ENCODE results near the gene DNAH12.
"Not testable (repeated sequence)": the region's sequence is repeated elsewhere in the genome, so short reads cannot be mapped to it uniquely, and the experiment has no call there.

DNAH12 gene

DNA sequence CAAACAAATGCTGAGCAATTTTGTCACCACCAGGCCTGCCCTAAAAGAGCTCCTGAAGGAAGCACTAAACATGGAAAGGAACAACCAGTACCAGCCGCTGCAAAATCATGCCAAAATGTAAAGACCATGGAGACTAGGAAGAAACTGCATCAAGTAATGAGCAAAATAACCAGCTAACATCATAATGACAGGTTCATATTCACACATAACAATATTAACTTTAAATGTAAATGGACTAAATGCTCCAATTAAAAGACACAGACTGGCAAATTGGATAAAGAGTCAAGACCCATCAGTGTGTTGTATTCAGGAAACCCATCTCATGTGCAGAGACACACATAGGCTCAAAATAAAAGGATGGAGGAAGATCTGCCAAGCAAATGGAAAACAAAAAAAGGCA, 217.6 kb downstream of the DNAH12 start:
- DNase-seq (ENCODE audit: low read depth): not testable (repeated sequence)

DNA sequence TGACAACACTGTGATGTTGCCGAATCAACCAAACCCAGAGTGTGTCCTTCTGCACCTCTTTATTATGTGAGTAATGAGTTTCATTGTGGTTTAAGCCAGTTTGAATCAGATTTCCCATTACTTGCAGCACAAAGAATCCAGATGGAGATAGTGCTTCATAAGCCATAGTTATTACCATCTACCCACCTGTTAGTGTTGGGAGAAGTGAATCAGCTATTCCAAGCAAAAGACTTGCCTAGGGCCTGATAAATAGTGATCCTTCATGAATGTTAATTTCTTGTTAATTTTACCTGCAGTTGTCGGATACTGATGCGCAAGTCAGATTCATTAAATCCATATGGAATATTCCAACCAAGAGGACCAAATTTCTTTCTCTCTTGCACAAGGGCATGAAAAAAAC, 229.9 kb downstream of the DNAH12 start:
- no peak for DNase-seq (ENCODE audit: low read depth)

DNA sequence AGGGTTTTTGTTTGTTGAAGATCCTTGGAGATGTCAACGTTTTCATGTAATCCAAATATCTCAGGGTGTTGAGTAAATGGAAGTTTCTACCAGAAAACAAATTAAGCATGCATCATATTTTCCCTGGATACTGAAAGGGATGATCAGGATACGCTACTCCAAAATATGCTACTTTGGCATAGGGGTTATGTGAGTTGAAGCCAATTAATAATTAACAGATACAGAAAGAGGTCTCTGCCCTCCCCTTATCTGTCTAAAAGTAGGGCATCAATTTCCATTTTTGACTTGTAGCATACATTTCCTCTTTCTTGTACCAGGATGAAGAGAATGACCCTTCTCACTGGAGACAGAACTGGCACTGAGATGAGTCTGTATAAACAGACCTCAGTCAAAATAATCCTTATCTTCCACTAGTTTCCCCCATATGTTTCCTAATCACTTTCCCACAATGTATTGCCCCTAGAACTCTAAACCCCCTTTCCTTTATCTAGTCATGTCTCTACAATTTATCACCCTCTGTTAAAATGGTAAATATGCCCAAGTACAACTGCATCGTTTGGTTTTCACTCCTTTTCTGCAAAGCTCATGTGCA, 234.3 kb downstream of the DNAH12 start:
- no peak for DNase-seq (ENCODE audit: low read depth)

DNA sequence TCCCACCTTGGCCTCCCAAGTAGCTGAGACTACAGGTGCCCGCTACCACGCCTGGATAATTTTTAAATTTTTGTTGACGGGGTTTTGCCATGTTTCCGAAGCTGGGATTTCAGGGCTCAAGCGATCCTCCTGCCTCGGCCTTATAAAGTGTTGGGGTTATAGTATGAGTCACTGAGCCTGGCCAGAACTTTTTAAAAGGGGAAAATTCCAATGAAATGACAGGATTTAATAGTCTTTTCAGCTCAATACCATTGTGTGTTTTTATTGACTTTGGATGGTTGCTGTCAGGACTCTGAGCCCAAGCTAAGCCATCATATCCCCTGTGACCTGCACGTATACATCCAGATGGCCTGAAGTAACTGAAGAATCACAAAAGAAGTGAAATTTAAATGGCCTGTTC, 240.6 kb downstream of the DNAH12 start:
- peak; percentile 24 for DNase-seq (ENCODE audit: low read depth)

DNA sequence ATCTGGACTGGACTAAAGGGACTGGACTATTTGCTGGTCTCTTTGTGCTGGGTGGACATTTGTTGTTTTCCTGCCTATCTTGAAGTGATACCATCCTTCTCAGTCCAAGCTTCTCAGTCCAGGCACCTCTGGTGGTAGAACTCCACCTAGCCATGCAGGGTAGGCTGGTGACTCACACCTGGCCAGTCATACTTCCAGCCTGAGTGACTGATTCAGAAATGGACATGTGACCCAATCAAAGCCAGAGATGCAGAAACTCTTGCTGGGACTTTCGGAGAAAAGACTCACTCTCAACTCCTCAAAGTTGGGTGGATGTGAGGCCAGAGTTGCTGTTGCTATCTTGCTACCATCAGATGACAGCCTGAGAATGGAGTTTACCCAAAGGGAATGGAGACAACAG, 246.1 kb downstream of the DNAH12 start:
- no peak for DNase-seq (ENCODE audit: low read depth)

DNA sequence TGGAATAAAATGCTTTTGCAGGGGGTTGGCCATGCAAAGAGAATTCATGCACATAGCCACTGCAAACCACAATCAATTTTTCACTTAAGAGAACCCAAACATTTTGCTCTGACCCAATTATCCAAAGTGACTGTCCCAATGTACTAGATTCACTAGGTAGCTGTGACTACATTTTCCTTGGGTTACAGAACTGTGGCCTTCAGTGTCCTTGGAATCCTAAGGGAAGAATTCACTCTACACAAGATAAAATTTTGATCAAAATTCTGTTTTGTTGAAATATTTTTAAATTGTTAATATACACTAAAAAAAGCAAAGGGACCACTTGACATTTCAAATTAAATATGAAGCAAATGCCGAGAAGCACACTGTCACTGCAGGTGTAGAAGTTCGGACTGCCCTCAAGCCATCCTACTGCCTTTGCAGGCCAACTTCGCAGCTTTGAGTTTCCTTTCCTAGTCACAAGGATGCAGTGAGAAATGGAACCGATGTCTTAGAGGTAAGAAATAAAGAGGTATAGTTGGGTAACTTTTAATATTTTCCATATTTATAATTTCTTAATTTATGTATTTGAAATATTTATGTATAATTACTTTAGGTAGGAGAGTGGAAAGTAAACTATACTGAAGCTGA, 251.1 kb downstream of the DNAH12 start:
- no peak for DNase-seq (ENCODE audit: low read depth)

DNA sequence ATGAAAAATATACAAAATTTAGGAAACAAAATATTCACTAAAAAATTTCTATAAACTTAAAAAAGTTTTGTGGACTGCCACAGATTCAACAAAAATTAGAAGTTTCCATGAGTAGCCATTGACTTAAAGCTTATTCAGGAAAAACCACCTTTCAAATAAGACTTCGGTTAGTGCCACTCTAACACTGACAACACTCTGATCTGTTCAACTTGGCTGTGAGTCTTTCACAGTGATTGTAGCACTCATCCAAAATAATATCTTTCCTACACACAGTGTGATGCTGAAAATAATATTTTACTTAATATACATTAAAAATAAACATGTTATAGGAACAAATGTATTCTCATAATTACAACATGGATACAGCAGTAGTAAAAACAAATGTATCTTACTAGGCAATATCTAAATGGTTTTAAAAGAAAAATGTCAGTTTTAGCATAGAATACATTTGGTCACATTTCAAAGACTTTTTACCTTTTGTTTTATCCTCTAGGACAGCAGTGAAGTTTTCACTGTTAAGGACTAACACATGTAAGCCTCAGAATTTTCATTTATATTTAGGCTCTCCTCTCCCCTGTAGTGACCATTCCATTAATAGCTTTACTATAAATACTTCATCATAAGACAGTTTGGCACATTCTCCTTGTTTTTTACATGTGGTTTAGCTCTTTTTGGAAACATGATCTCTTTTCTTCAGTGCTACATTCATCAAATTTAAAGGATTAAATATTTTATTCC, 251.8 kb downstream of the DNAH12 start, which contains the start of gene ASB14:
Gene ASB14, minus strand, starts transcription at position 527 of the 738 bp plus-strand sequence. CDS start 652 bp downstream, outside the sequence.
- DNase-seq (ENCODE audit: low read depth): no peak

DNA sequence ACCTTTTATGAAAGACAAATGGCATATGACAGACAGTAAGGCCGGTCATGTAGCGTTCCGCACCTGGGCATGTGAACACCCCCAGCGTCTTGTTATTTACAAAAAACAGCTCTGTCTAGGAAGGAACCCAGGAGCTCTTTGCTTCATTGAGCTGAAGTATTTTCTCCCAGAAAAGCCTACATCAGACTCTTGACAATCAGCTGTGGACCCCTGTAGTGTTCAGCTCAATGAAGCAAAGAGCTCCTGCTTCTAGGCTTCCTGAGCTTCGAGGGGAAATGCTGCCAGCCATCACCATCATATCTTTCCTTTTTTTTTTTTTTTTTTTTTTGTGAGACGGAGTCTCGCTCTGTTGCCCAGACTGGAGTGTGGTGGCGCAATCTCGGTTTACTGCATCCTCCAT, 255.7 kb downstream of the DNAH12 start:
- no peak for DNase-seq (ENCODE audit: low read depth)

DNA sequence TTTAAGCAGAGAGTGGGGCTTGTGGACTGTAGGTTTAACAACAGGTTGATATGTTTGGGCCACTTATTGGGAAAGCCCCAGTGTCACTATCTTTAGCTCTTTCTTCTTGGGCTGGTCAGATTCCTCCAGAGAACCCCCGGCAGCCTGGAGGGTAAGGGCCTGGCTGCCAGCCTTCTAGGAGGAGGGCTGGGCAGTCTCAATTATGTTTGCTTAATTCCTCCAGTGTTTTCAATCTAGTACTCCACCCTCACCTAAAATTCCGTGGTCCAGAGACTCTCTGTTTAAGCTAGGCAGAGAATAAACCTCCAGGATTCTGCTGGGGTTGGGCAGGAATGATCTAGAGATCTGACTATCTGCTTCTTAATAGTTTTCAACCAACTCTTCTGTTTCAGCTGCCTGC, 256.9 kb downstream of the DNAH12 start:
- DNase-seq (ENCODE audit: low read depth): no peak

DNA sequence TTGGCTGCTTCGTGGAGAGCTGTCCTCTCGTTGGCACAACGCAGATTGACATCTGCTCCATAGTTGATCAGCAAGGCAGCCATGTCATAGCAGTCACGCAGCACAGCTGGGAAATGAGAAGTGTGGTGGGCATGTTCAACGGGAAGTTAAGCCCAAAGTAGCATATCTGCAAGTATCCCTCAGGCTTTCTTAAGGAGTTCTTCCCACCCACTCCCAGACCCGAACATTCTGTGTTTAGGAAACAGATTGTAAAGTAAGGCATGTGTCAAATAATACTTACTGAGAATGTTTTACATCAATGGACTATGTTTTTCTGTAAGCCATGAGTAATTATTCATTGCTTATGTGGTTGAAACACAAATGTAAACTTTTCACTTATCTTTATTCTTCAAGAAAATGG, 260.8 kb downstream of the DNAH12 start:
- no peak for DNase-seq (ENCODE audit: low read depth)

DNA sequence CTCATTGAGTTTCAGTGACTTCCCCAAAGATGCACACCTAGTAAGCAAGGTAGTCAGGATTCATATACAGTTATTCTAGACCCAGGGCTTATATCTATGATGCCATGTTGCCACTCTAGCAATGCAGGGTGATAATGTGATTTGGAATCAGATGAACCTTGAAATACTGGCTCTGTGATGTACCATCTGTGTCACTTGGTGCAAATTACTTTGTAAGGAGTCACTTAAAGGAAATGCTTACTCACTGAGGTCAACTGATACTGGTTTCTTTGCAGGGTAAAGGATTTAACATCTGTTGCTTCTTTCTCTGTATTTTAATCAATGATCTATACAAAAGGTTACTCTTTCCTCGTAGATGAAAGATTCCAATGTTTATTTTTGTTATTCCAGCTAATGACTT, 262.4 kb downstream of the DNAH12 start:
- DNase-seq (ENCODE audit: low read depth): no peak

DNA sequence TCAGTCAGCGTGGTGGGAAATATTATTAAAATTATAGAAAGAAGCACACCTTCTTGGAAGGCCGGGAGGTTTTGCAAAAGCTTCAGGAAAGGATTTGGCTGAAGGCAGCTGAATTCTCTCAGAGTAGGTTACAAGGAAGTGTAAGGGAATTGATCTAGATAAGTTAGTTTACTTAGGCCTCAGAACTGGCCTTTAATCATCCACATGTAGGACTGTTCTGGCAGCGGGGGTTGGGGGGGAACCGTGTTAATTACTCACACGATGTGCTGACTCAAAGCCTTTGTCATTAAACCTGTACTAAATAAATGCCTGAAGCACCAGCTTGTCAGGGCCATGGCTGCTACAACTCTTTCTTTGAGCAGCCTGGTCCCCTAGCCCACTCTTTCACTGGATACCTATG, 264.5 kb downstream of the DNAH12 start:
- DNase-seq (ENCODE audit: low read depth): no peak

DNA sequence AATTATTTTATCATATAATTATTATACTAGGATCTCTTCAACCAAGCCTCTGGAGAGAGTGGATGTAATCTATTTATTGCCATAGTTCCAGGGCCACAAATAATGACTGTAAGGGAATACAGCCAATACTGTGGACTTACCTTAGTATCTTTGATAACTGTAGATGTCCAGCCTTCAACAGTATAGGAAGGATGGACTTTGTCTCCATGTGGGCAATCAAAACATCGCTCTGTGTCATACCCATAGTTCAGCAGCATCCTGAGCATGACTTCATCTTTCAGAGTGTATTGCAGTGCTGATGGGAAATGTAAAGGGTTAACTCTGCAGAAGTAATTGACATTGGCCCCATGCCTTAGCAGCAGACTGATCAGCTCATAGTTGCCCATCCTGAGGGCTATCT, 265.9 kb downstream of the DNAH12 start:
- no peak for DNase-seq (ENCODE audit: low read depth)

DNA sequence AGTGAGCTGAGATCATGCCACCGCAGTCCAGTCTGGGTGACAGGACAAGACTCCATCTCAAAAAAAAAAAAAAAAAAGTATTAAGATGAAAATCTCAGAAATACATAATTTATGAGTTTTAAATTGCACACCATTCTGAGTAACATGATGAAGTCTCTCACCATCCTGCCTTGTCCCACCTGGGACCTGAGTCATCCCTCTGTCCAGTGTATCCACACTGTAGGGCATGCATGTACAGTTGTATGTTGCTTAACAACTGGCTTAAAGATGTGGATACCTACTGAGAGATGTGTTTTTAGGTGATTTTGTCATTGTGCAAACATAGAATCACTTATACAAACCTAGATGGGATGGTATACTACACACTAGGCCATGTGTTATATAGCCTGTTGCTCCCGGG, 268.8 kb downstream of the DNAH12 start:
- no peak for DNase-seq (ENCODE audit: low read depth)

DNA sequence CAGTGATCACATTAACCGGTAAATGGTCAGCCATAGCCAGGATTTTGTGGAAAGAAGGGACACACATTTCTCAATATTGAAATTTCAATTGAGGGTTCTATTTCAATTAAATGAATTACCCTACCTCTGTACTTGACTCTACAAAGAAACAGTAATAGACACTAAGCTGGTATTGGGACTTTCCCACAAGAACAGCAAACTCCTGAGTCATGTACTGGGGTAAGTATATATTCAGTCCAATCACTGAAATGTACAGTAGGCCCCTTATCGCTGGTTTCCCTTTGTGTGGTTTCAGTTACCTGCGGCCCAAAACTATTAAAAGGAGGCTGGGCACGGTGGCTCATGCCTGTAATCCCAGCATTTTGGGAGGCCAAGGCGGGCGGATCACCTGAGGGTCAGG, 269.3 kb downstream of the DNAH12 start:
- DNase-seq (ENCODE audit: low read depth): no peak

DNA sequence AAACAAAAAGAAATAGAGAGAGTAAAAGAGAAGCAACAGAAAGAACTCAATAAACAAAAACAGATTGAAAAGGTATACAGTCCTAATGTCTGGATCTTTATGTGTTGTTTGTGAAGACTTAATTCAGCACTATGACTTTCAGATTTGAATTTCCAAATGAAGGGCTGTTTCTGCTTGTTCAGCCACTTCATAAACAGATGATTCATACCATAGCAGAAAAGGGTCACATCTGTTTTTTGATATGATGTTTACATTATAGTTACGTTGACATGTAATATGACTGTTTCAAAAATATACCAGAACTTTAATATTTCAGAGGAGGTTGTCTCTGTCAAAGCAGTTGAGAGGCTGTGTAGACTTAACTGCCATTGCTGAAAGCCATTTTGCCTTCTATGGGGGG, 275.7 kb downstream of the DNAH12 start:
- DNase-seq (ENCODE audit: low read depth): no peak

DNA sequence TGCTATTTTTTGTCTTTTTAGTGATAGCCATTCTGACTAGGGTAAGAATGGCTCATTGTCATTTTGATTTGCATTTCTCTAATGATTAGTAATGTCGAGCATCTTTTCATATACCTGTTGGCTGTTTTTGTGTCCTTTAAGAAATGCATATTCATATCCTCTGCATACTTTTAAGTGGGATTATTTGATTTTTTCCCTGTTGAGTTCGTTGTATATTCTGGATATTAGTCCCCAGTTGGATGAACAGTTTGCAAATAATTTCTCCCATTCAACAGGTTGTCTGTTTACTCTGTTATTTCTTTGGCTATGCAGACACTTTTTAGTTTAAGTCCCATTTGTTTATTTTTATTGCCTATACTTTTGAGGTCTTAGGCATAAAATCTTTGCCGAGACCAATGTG, 282.2 kb downstream of the DNAH12 start:
- DNase-seq (ENCODE audit: low read depth): no peak

DNA sequence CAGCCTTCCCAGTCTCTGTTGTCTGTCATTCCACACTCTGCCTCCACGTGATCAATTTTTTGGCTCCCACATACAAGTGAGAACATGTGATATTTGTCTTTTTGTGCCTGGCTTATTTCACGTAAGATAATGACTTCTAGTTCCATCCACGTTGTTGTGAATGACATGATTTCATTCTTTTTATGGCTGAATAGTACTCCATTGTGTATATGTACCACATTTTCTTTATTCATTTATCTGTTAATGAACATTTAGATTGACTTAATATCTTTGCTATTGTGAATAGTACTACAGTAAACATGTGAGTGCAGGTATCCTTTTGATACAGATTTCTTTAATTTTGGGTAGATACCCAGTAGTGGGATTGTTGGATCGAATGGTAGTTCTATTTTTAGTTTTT, 283.0 kb downstream of the DNAH12 start:
- DNase-seq (ENCODE audit: low read depth): no peak

DNA sequence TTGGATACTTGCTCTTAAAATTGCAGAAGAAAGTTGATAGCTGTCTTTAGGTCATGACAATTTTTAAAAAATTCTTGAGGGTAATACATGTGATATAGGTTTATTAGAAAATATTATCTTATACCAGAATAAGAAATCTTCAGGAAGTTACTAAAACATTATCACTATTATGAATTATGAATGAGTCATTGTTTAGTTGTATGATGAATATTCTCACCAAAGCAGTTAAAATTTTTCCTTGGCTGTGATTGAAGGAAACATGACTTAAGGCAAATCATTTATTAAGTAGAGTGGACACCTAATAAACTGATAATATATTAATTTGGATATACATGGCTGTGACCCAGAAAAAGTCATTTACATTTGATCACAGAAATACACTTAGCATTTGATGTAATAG, 286.5 kb downstream of the DNAH12 start:
- DNase-seq (ENCODE audit: low read depth): no peak

DNA sequence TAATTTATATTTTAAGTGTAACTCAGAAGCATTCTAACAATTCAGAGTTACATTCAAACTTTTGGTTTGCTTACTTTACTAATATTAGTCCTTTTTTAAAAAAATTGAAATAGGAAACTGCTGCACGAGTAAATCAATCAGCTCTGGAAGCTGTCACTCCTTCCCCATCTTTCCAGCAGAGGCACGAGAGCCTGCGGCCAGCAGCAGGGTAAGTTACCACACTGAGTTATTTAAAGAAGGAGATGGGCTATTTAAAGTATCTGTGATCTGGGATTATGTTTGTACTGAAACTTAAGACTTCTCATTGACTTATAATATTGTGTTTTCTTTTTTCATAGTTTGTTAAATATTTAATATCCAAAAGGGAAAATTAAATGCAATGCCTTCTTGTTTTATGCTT, 287.3 kb downstream of the DNAH12 start:
- DNase-seq (ENCODE audit: low read depth): no peak

DNA sequence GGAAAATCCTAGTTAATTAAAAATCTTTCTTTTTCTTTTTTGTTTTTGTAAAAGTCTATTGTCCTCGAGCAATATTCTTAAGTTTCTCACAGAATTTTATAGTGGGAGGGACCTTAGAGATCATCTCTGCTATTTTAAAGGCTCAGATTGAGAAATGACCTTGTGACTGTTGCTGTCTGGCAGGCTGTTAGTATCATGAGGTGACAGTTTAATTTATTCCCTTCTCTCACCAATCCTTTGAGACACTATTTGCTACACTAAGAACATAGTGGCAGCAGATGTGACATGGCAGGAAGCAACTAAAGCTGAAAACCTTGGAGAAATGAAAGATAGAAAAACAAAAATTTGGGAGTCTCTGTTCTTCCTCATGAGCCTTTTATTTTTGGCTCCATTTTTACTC, 291.7 kb downstream of the DNAH12 start:
- no peak for DNase-seq (ENCODE audit: low read depth)

DNA sequence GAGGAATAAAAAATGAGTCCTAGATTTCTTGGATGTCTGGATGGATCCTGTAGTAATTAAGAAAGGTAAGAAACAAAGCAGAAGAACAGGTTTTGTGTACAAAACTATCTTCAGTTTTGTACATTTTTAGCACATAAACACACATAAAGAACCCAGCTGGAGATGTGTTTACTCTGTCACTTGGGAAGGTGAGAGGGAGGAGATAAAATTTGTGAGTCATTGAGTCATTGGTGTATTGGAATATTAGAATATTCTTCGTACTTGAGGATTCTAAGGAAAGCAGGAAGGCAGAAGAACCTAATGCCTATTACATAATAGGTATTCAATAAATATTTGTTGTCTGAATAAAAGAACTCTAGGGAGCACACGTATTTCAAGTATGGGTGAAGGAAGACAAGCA, 299.2 kb downstream of the DNAH12 start:
- no peak for DNase-seq (ENCODE audit: low read depth)

Measured in HS-27A (cell line).